AG10803 (cell line): ENCODE data around the gene SMG6.
A peak's percentile ranks its signal among the peaks of the same experiment; 100 is the strongest.
"Not testable (repeated sequence)": the region's sequence is repeated elsewhere in the genome, so short reads cannot be mapped to it uniquely, and the experiment has no call there.

Experiments
- DNase-seq: peaks from one replicate; pipeline ENCODE4 v3.0.0; 2010; ENCODE audit warnings: low read depth
- H3K4me3 ChIP-seq: 2 replicates; pipeline ENCODE4 v1.5.1; 2011; ENCODE audit warnings: mild to moderate bottlenecking, low read length, control low read depth
- CTCF ChIP-seq: conservative IDR thresholded peaks from 2 replicates; pipeline ENCODE4 v1.5.1; 2011; ENCODE audit warnings: mild to moderate bottlenecking, low read length, control low read depth, inconsistent platforms

Gene SMG6

GRCh38 chr17:2175294-2175628 lies 128.3 kb downstream of the SMG6 start:
- no peak overlapping the region for H3K4me3 ChIP-seq
- peak; percentile 77 for DNase-seq
- no peak for TF ChIP-seq CTCF

GRCh38 chr17:2174468-2175293 lies 128.9 kb downstream of the SMG6 start:
- DNase-seq, result peak; percentile 82
- TF ChIP-seq CTCF, result peak; percentile 15; the same call in 1 of the 2 replicates
- H3K4me3 ChIP-seq, result peak overlapping the region; percentile 9

GRCh38 chr17:2174014-2174413 lies 129.6 kb downstream of the SMG6 start:
- H3K4me3 ChIP-seq, result no peak overlapping the region
- no peak for DNase-seq
- no peak for TF ChIP-seq CTCF

GRCh38 chr17:2172999-2173398 lies 130.6 kb downstream of the SMG6 start:
- peak; percentile 86 for DNase-seq
- no peak overlapping the region for H3K4me3 ChIP-seq
- TF ChIP-seq CTCF, result no peak

GRCh38 chr17:2172077-2172851 lies 131.3 kb downstream of the SMG6 start:
- H3K4me3 ChIP-seq, result peak overlapping the region; percentile 33
- DNase-seq, result peak; percentile 98
- TF ChIP-seq CTCF, result no peak

- peak; percentile 33 for DNase-seq
- no peak for TF ChIP-seq CTCF
- H3K4me3 ChIP-seq, result peak overlapping the region; percentile 33
Measured at GRCh38 chr17:2171702-2172076, 131.9 kb downstream of the SMG6 start.

- DNase-seq, result no peak
- no peak for TF ChIP-seq CTCF
- no peak overlapping the region for H3K4me3 ChIP-seq
Measured at GRCh38 chr17:2170023-2170422, 133.6 kb downstream of the SMG6 start.

GRCh38 chr17:2165723-2166122 lies 137.9 kb downstream of the SMG6 start:
- not testable (repeated sequence) for H3K4me3 ChIP-seq, DNase-seq
